ENCODE data around the gene PLGRKT.

- TF ChIP-seq, protein P1, sequence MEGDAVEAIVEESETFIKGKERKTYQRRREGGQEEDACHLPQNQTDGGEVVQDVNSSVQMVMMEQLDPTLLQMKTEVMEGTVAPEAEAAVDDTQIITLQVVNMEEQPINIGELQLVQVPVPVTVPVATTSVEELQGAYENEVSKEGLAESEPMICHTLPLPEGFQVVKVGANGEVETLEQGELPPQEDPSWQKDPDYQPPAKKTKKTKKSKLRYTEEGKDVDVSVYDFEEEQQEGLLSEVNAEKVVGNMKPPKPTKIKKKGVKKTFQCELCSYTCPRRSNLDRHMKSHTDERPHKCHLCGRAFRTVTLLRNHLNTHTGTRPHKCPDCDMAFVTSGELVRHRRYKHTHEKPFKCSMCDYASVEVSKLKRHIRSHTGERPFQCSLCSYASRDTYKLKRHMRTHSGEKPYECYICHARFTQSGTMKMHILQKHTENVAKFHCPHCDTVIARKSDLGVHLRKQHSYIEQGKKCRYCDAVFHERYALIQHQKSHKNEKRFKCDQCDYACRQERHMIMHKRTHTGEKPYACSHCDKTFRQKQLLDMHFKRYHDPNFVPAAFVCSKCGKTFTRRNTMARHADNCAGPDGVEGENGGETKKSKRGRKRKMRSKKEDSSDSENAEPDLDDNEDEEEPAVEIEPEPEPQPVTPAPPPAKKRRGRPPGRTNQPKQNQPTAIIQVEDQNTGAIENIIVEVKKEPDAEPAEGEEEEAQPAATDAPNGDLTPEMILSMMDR (IDR thresholded peaks at IDR 0.05) = no peak
- no peak for TF ChIP-seq POLR2A (IDR thresholded peaks at IDR 0.05)
Measured at GRCh38 chr9:5419987-5420386, 17.7 kb downstream of the PLGRKT start.

Measured in body of pancreas (tissue), 4 donors.